H9 (cell line): ENCODE results near the gene XAF1. TPM values are rescaled to one million over a fixed set of nuclear protein-coding genes. Genes with fewer than 3 reads are reported as not detected.

Experiments
- DNase-seq: peaks from one replicate; pipeline ENCODE4 v3.0.0-alpha.2; 2017
- H2AFZ ChIP-seq: one replicate; pipeline ENCODE4 v1.6.1; 2013; ENCODE audit warnings: mild to moderate bottlenecking, low read length, control low read depth, moderate library complexity
- H2AK5ac ChIP-seq: 2 replicates; pipeline ENCODE4 v1.6.1; 2013; ENCODE audit warnings: low read length, control low read depth, mixed read lengths; ENCODE audit not compliant: insufficient read length
- H2BK120ac ChIP-seq: one replicate; pipeline ENCODE4 v1.6.1; 2013; ENCODE audit warnings: low read depth, mild to moderate bottlenecking, low read length, control low read depth, inconsistent platforms; ENCODE audit not compliant: poor library complexity, severe bottlenecking
- H2BK12ac ChIP-seq: 2 replicates; pipeline ENCODE4 v1.6.1; 2013; ENCODE audit warnings: low read length, control low read depth, mixed read lengths, low read depth; ENCODE audit not compliant: insufficient read length
- H2BK15ac ChIP-seq: 2 replicates; pipeline ENCODE4 v1.6.1; 2013; ENCODE audit warnings: low read depth, low read length, control low read depth
- H2BK20ac ChIP-seq: one replicate; pipeline ENCODE4 v1.6.1; 2013; ENCODE audit warnings: low read depth, mild to moderate bottlenecking, low read length, control low read depth, inconsistent platforms; ENCODE audit not compliant: poor library complexity, severe bottlenecking
- H2BK5ac ChIP-seq: 2 replicates; pipeline ENCODE4 v1.6.1; 2013; ENCODE audit warnings: low read length, control low read depth, mixed read lengths; ENCODE audit not compliant: insufficient read length
- H3K14ac ChIP-seq: 2 replicates; pipeline ENCODE4 v1.6.1; 2013; ENCODE audit warnings: low read length, control low read depth; ENCODE audit not compliant: insufficient read depth
- H3K18ac ChIP-seq: 2 replicates; pipeline ENCODE4 v1.6.1; 2013; ENCODE audit warnings: low read depth, mild to moderate bottlenecking, mixed read lengths, low read length, control low read depth; ENCODE audit not compliant: insufficient read length
- H3K23ac ChIP-seq: 2 replicates; pipeline ENCODE4 v1.6.1; 2013; ENCODE audit warnings: low read length, control low read depth, mixed read lengths, low read depth; ENCODE audit not compliant: insufficient read length
- H3K23me2 ChIP-seq: 2 replicates; pipeline ENCODE4 v1.6.1; 2013; ENCODE audit warnings: low read depth, mild to moderate bottlenecking, mixed read lengths, low read length, control low read depth; ENCODE audit not compliant: insufficient read length, poor library complexity, severe bottlenecking
- H3K27ac ChIP-seq: 2 replicates; pipeline ENCODE4 v1.5.1; 2013; ENCODE audit warnings: low read length, control low read depth, mixed read lengths, low read depth; ENCODE audit not compliant: insufficient read length
- H3K27me3 ChIP-seq: 2 replicates; pipeline ENCODE4 v1.6.1; 2013; ENCODE audit warnings: low read length, control low read depth, inconsistent platforms; ENCODE audit not compliant: insufficient read depth
- H3K4ac ChIP-seq: 2 replicates; pipeline ENCODE4 v1.6.1; 2013; ENCODE audit warnings: low read depth, mild to moderate bottlenecking, control low read depth, inconsistent platforms, low read length, moderate library complexity
- H3K4me1 ChIP-seq: 2 replicates; pipeline ENCODE4 v1.6.1; 2013; ENCODE audit warnings: low read length, control low read depth, inconsistent platforms; ENCODE audit not compliant: insufficient read depth
- H3K4me2 ChIP-seq: 2 replicates; pipeline ENCODE4 v1.6.1; 2013; ENCODE audit warnings: low read length, control low read depth, mixed read lengths; ENCODE audit not compliant: insufficient read length, insufficient read depth
- H3K56ac ChIP-seq: 2 replicates; pipeline ENCODE4 v1.6.1; 2013; ENCODE audit warnings: low read depth, mild to moderate bottlenecking, mixed read lengths, low read length, control low read depth; ENCODE audit not compliant: insufficient read length
- H3K79me1 ChIP-seq: 2 replicates; pipeline ENCODE4 v1.6.1; 2013; ENCODE audit warnings: low read depth, mild to moderate bottlenecking, moderate library complexity, low read length, control low read depth, inconsistent platforms; ENCODE audit not compliant: insufficient read depth, poor library complexity, severe bottlenecking
- H3K79me2 ChIP-seq: 2 replicates; pipeline ENCODE4 v1.6.1; 2013; ENCODE audit warnings: low read length, control low read depth, inconsistent platforms; ENCODE audit not compliant: insufficient read depth
- H3K9ac ChIP-seq: 2 replicates; pipeline ENCODE4 v1.6.1; 2013; ENCODE audit warnings: low read length, control low read depth, mixed read lengths; ENCODE audit not compliant: insufficient read length; ENCODE audit errors: extremely low read depth
- H3K9me3 ChIP-seq: one replicate; pipeline ENCODE4 v1.6.1; 2013; ENCODE audit warnings: low read depth, low read length, inconsistent platforms; ENCODE audit not compliant: control insufficient read depth
- H3T11ph ChIP-seq: one replicate; pipeline ENCODE4 v1.6.1; 2013; ENCODE audit warnings: mild to moderate bottlenecking, low read length, control low read depth, inconsistent platforms
- H4K20me1 ChIP-seq: one replicate; pipeline ENCODE4 v1.6.1; 2013; ENCODE audit not compliant: control insufficient read depth, insufficient read length, insufficient read depth
- H4K5ac ChIP-seq: 2 replicates; pipeline ENCODE4 v1.6.1; 2013; ENCODE audit warnings: low read depth, mild to moderate bottlenecking, mixed read lengths, low read length, control low read depth; ENCODE audit not compliant: insufficient read length
- H4K8ac ChIP-seq: replicated peaks from 2 replicates; pipeline ENCODE4 v1.6.1; 2013; ENCODE audit warnings: low read length, control low read depth, mixed read lengths, low read depth; ENCODE audit not compliant: insufficient read length
- H4K91ac ChIP-seq: 2 replicates; pipeline ENCODE4 v1.6.1; 2013; ENCODE audit warnings: low read depth, mild to moderate bottlenecking, moderate library complexity, mixed read lengths, low read length, control low read depth; ENCODE audit not compliant: insufficient read length
- H3K27ac Mint-ChIP-seq, 3 experiments: 2 replicates in 2 of 3; 3 replicates in 1 of 3; pipeline ENCODE4 v1.8.0; 2020 to 2021; ENCODE audit warnings: mixed read lengths in 3 of 3, mild to moderate bottlenecking in 1 of 3, moderate library complexity in 1 of 3
- H3K27me3 Mint-ChIP-seq: 2 replicates; pipeline ENCODE4 v1.8.0; 2021; ENCODE audit warnings: low read depth, mild to moderate bottlenecking, moderate library complexity, mixed read lengths
- H3K36me3 Mint-ChIP-seq, 3 experiments: 2 replicates in 2 of 3; 3 replicates in 1 of 3; pipeline ENCODE4 v1.8.0; 2020 to 2021; ENCODE audit warnings: low read depth in 3 of 3, mixed read lengths in 3 of 3; ENCODE audit not compliant: insufficient read depth in 1 of 3
- H3K4me1 Mint-ChIP-seq, 2 experiments: 2 replicates each; pipeline ENCODE4 v1.8.0; 2020; ENCODE audit warnings: mixed read lengths in 2 of 2
- H3K4me3 Mint-ChIP-seq, 2 experiments: 2 replicates in 1 of 2; 3 replicates in 1 of 2; pipeline ENCODE4 v1.8.0; 2020 to 2021; ENCODE audit warnings: mild to moderate bottlenecking in 2 of 2, mixed read lengths in 2 of 2, moderate library complexity in 1 of 2
- H3K9me3 Mint-ChIP-seq, 2 experiments: 2 replicates in 1 of 2; 3 replicates in 1 of 2; pipeline ENCODE4 v1.8.0; 2020; ENCODE audit warnings: mild to moderate bottlenecking in 2 of 2, mixed read lengths in 2 of 2, moderate library complexity in 1 of 2
- WGBS: extraction: QIAGEN DNeasy Blood & Tissue Kit; methylation state at CpG from one replicate; pipeline ENCODE4 v1.1.7; 2013; ENCODE audit warnings: missing lambda C conversion rate, low lambda C conversion rate, mixed read lengths; ENCODE audit not compliant: insufficient read length; ENCODE audit errors: extremely low coverage; 5-methylcytosine and 5-hydroxymethylcytosine counted together
- total RNA-seq: library from RNA; stranded (reverse); gene quantifications from 2 replicates; pipeline ENCODE4 v1.2.1, GENCODE V29; 2021
- TF ChIP-seq, protein P1 (sequence below): fragments of 200-600 bp; sonication (generic); conservative IDR thresholded peaks from 3 replicates; pipeline ENCODE4 v1.8.0; 2021; ENCODE audit warnings: antibody characterized with exemption, mild to moderate bottlenecking

The XAF1 gene
- total RNA-seq, 1 experiment from 2014 or later = not detected

DNA sequence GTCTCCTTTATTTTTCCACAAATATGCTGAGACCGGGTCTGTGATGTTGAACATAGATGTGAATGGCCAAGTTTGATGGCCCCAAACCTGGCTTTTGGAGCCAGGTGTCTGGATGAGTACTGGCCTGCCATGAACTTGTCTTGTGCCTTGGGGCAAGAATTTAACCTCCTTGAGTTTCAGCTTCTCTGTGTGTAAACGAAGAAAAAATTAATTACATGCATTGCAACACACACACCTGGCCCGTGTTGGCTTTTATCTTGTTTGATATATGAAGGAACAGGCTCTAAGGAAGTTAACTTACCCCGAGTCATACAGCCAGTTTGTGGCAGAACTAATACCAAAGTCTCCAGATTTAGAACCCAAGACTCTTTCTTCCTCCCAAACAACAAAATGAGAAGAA lies 33.3 kb downstream of the XAF1 start:
- H3K27me3 Mint-ChIP-seq = peaks cover 60% of the 10 kb centered on the region
- H3K9me3 Mint-ChIP-seq = no peaks in the 10 kb centered on the region
- Histone ChIP-seq H3K4ac (no peak overlapping the region), H3K27ac (no peak overlapping the region), H3K4me2 (no peak overlapping the region), H2BK120ac (no peak overlapping the region), H3K79me1 (no peaks in the 10 kb centered on the region), H2AFZ (no peak overlapping the region), H3T11ph (no peak overlapping the region), H2BK15ac (no peak overlapping the region), H4K8ac (no peak overlapping the region), H3K27me3 (no peaks in the 10 kb centered on the region), H3K79me2 (no peaks in the 10 kb centered on the region), H3K4me1 (no peaks in the 10 kb centered on the region), H3K56ac (no peak overlapping the region), H3K23me2 (no peaks in the 10 kb centered on the region), H3K14ac (no peak overlapping the region), H2AK5ac (no peak overlapping the region), H2BK20ac (no peak overlapping the region), H2BK12ac (no peak overlapping the region), H4K91ac (no peak overlapping the region), H4K20me1 (no peaks in the 10 kb centered on the region), H3K23ac (no peak overlapping the region), H3K9ac (no peak overlapping the region), H3K9me3 (no peaks in the 10 kb centered on the region), H3K18ac (no peak overlapping the region), H2BK5ac (no peak overlapping the region), H4K5ac (no peak overlapping the region)
- no peaks in the 10 kb centered on the region for H3K36me3 Mint-ChIP-seq
- DNase-seq = no peak
- H3K4me3 Mint-ChIP-seq = no peak overlapping the region
- TF ChIP-seq, protein P1, sequence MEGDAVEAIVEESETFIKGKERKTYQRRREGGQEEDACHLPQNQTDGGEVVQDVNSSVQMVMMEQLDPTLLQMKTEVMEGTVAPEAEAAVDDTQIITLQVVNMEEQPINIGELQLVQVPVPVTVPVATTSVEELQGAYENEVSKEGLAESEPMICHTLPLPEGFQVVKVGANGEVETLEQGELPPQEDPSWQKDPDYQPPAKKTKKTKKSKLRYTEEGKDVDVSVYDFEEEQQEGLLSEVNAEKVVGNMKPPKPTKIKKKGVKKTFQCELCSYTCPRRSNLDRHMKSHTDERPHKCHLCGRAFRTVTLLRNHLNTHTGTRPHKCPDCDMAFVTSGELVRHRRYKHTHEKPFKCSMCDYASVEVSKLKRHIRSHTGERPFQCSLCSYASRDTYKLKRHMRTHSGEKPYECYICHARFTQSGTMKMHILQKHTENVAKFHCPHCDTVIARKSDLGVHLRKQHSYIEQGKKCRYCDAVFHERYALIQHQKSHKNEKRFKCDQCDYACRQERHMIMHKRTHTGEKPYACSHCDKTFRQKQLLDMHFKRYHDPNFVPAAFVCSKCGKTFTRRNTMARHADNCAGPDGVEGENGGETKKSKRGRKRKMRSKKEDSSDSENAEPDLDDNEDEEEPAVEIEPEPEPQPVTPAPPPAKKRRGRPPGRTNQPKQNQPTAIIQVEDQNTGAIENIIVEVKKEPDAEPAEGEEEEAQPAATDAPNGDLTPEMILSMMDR = no peak
- H3K27ac Mint-ChIP-seq = no peak overlapping the region
- H3K4me1 Mint-ChIP-seq = 0 out of 4 replicates have a peak, but pooled peaks cover 0 to 3% of the 10 kb centered on the region in 2 experiments
- WGBS = no CpG with 5 or more reads among the region's 4 CpGs
